ENCODE measurements around the gene SEPTIN1. TPM values are rescaled to one million over a fixed set of nuclear protein-coding genes. Genes with fewer than 3 reads are reported as not detected.

The SEPTIN1 gene
- total and polyA plus RNA-seq, 2 of the 4 experiments (the other 2 are of a cell fraction) = 0.24 TPM; not detected in 1

DNA sequence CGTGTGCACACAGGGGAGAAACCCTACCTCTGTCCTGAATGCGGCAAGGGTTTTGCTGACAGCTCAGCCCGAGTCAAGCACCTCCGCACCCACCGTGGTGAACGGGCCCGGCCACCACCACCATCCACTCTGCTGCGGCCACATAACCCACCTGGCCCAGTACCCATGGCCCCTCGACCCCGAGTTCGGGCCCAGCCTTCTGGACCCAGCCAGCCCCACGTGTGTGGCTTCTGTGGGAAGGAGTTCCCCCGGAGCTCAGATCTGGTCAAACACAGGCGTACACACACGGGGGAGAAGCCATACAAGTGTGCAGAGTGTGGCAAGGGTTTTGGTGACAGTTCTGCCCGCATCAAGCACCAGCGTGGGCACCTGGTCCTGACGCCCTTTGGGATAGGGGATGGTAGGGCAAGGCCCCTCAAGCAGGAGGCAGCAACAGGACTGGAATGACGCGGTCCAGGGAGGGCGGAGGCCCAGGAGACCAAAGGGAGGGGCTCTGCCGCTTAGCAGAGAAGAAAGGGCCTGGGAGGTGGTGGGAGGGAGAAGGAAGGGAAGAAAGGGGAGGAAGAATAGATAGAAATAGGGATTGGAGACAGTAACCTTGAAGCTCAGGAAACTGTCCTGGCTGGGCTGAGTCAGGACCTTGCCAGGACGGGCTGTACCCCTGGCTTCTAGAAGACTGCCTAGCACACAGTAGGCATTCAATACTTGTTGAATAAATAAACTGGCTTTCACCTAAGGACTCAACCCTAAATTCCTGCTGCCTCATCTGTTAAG is 16.5 kb upstream of the SEPTIN1 start:
- Histone ChIP-seq H3K23ac (ENCODE audit: low read depth, low read length) (peak overlapping the region; percentile 95; the same call in 1 of the 2 replicates), H2AK5ac (ENCODE audit: low read depth, low read length) (peak overlapping the region; percentile 84), H3K9ac (ENCODE audit: low read depth, low read length) (no peak overlapping the region), H2AFZ (replicated peaks; ENCODE audit: low read length, poor library complexity) (no peak overlapping the region), H4K91ac (ENCODE audit: insufficient read depth, low read depth, low read length) (no peak overlapping the region), H3K18ac (ENCODE audit: low read depth, low read length) (no peak overlapping the region), H3K9me1 (ENCODE audit: insufficient read depth, low read length) (peaks cover 4% of the 10 kb centered on the region; the same call in 1 of the 2 replicates), H2BK120ac (ENCODE audit: low read depth, low read length) (no peak overlapping the region), H3K27ac (ENCODE audit: insufficient read depth, low read length) (no peak overlapping the region; the same call in 1 of the 2 replicates), H3K9me3 (ENCODE audit: control insufficient read depth, insufficient read depth, low read length) (no peaks in the 10 kb centered on the region), H3K4me3 (ENCODE audit: insufficient read depth, low read depth, low read length) (no peak overlapping the region), H3K4ac (ENCODE audit: low read depth, low read length) (no peak overlapping the region; the same call in 1 of the 2 replicates), H3K36me3 (ENCODE audit: control insufficient read depth, insufficient read depth, low read length) (peaks cover 12% of the 10 kb centered on the region; the same call in 1 of the 2 replicates), H3K4me2 (ENCODE audit: low read depth, low read length) (no peak overlapping the region), H3K27me3 (ENCODE audit: control insufficient read depth, insufficient read depth, low read length) (no peaks in the 10 kb centered on the region), H2BK20ac (ENCODE audit: low read depth, low read length) (peak overlapping the region; percentile 2; the same call in 1 of the 2 replicates), H2AK9ac (replicated peaks; ENCODE audit: low read depth, low read length, poor library complexity) (peak overlapping the region; percentile 82), H3K79me1 (ENCODE audit: low read depth in 1 of 2, low read length in 2 of 2) (peaks cover 0 to 46% of the 10 kb centered on the region in 2 experiments; a peak in 3 of 4 replicates), H2BK15ac (ENCODE audit: low read depth, low read length) (no peak overlapping the region), H3K14ac (replicated peaks; ENCODE audit: low read depth, low read length) (no peak overlapping the region), H2BK5ac (ENCODE audit: low read depth, low read length, poor library complexity, severe bottlenecking) (no peak overlapping the region), H4K20me1 (ENCODE audit: insufficient read depth, low read length) (no peaks in the 10 kb centered on the region), H4K8ac (ENCODE audit: low read depth in 2 of 2, low read length in 2 of 2) (peak overlapping the region in 1 of 2 experiments; percentile 4; a peak in 2 of 4 replicates), H3K56ac (ENCODE audit: extremely low read depth, insufficient read depth, low read length) (no peak overlapping the region), H3K4me1 (ENCODE audit: control insufficient read depth, insufficient read depth, low read length) (peaks cover 10% of the 10 kb centered on the region), H4K5ac (ENCODE audit: low read depth, low read length) (no peak overlapping the region; the same call in 1 of the 2 replicates)
- no peak for DNase-seq
- CTCF ChIA-PET = interaction anchor here (0.9 kb wide), 1 partner anchor 11 kb away, joined by 3 read pairs; no protein-coding TSS in a partner anchor
- 88% methylated on average over 5 of the region's 23 CpGs; no CpG with 5 or more reads in 1 of the 2 experiments for WGBS, 2 experiments (ENCODE audit: extremely low coverage in 2 of 2, insufficient read length in 1 of 2)
- no TSS peak for BruUV-seq (replicated peaks)
- dilution Hi-C loops (cut with HindIII; ENCODE audit: low sequenced_read_pairs, unreplicated experiment) (no loop called here), in situ Hi-C loops (cut with MboI; ENCODE audit: low sequenced_read_pairs) (no loop called here), intact Hi-C loops (cut with micrococcal nuclease) (no loop called here)
- POLR2A ChIA-PET (ENCODE audit: unreplicated experiment) = no interaction called here
- no peak for ATAC-seq (ENCODE audit: low read depth)
- TF ChIP-seq MXI1 (IDR thresholded peaks at IDR 0.05; ENCODE audit: borderline replicate concordance, low read depth, low read length) = no peak
- TF ChIP-seq SMC3 (IDR thresholded peaks at IDR 0.05; ENCODE audit: low read depth, low read length) = no peak
- TF ChIP-seq RAD21 (IDR thresholded peaks at IDR 0.05; ENCODE audit: low read length) = no peak
- no peak for TF ChIP-seq CEBPB (IDR thresholded peaks at IDR 0.05; ENCODE audit: low read depth, low read length)
- no peak for TF ChIP-seq MAZ (IDR thresholded peaks at IDR 0.05; ENCODE audit: borderline replicate concordance, low read depth, low read length)
- no peak for TF ChIP-seq RFX5 (IDR thresholded peaks at IDR 0.05; ENCODE audit: low read depth, low read length)
- no peak for TF ChIP-seq POLR2A (IDR thresholded peaks at IDR 0.05; ENCODE audit: low read depth, low read length)
- no peak for TF ChIP-seq RCOR1 (IDR thresholded peaks at IDR 0.05; ENCODE audit: insufficient replicate concordance, low read length)
- no peak for TF ChIP-seq BHLHE40 (IDR thresholded peaks at IDR 0.05; ENCODE audit: low read depth, low read length)
- no peak for TF ChIP-seq CHD1 (IDR thresholded peaks at IDR 0.05; ENCODE audit: low read depth, low read length)
- no peak for TF ChIP-seq FOS (IDR thresholded peaks at IDR 0.05; ENCODE audit: low read depth, low read length)
- TF ChIP-seq, protein P1, sequence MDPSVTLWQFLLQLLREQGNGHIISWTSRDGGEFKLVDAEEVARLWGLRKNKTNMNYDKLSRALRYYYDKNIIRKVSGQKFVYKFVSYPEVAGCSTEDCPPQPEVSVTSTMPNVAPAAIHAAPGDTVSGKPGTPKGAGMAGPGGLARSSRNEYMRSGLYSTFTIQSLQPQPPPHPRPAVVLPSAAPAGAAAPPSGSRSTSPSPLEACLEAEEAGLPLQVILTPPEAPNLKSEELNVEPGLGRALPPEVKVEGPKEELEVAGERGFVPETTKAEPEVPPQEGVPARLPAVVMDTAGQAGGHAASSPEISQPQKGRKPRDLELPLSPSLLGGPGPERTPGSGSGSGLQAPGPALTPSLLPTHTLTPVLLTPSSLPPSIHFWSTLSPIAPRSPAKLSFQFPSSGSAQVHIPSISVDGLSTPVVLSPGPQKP (IDR thresholded peaks at IDR 0.05; ENCODE audit: borderline replicate concordance, low read depth, low read length) = no peak
- no peak for TF ChIP-seq MAFK (IDR thresholded peaks at IDR 0.05; ENCODE audit: low read depth, low read length)
- TF ChIP-seq, protein P2, sequence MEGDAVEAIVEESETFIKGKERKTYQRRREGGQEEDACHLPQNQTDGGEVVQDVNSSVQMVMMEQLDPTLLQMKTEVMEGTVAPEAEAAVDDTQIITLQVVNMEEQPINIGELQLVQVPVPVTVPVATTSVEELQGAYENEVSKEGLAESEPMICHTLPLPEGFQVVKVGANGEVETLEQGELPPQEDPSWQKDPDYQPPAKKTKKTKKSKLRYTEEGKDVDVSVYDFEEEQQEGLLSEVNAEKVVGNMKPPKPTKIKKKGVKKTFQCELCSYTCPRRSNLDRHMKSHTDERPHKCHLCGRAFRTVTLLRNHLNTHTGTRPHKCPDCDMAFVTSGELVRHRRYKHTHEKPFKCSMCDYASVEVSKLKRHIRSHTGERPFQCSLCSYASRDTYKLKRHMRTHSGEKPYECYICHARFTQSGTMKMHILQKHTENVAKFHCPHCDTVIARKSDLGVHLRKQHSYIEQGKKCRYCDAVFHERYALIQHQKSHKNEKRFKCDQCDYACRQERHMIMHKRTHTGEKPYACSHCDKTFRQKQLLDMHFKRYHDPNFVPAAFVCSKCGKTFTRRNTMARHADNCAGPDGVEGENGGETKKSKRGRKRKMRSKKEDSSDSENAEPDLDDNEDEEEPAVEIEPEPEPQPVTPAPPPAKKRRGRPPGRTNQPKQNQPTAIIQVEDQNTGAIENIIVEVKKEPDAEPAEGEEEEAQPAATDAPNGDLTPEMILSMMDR (conservative IDR thresholded peaks at IDR 0.05; ENCODE audit: low read depth, low read length) = no peak

Data from IMR-90 (cell line).